ENCODE measurements around the gene AKR1E2. TPM values are rescaled to one million over a fixed set of nuclear protein-coding genes. Genes with fewer than 3 reads are reported as not detected.

The AKR1E2 gene
- total and polyA plus RNA-seq, 2 experiments from 2014 or later, result 5.2 to 16.0 TPM

DNA sequence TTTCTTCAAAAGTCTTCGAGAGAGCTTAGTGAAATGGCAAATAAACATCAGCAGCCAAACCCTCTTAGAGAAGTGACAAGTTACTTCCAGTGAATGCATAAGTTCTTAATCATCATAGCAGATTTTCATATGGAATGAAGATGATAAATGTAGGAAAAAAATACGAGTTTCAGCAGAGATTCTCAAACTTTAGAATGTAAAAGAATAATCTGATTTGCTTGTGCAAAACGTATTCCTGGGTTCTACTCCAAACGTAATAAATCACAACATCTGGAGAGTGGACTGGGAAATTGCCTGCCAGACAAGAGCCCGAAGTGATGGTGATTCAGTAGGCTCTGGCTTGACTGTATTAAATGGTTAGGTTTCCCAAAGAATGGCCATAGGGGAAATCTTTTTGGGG lies 62.2 kb downstream of the AKR1E2 start:
- Histone ChIP-seq H3K79me2 (ENCODE audit: insufficient read depth) (no peaks in the 10 kb centered on the region), H3K4me1 (ENCODE audit: insufficient read depth) (peaks cover under 1% of the 10 kb centered on the region; the same call in 1 of the 2 replicates), H3K27me3 (replicated peaks; ENCODE audit: insufficient read depth) (no peaks in the 10 kb centered on the region), H3K9ac (no peak overlapping the region), H3K36me3 (ENCODE audit: low read depth) (no peaks in the 10 kb centered on the region), H3F3A (ENCODE audit: insufficient read depth) (0 out of 2 replicates have a peak, but pooled peaks cover 4% of the 10 kb centered on the region), H3K9me3 (ENCODE audit: low read depth) (no peaks in the 10 kb centered on the region), H3K9me2 (ENCODE audit: insufficient read depth) (no peaks in the 10 kb centered on the region), H3K4me3 (no peak overlapping the region), H3K27ac (no peak overlapping the region), H4K20me1 (ENCODE audit: insufficient read depth) (no peaks in the 10 kb centered on the region), H3K4me2 (ENCODE audit: unreplicated experiment) (no peak overlapping the region), H2AFZ (no peak overlapping the region)
- DNase-seq, result peak; percentile 3
- in situ Hi-C loops (cut with MboI), result no loop called here
- TF ChIP-seq EZH2 (IDR thresholded peaks at IDR 0.05; ENCODE audit: insufficient read depth, poor library complexity, severe bottlenecking), result no peak
- no peak for TF ChIP-seq EZH2phosphoT487 (IDR thresholded peaks at IDR 0.05; ENCODE audit: insufficient read depth, low read depth)
- WGBS, 2 experiments (ENCODE audit: low coverage in 1 of 2, low lambda C conversion rate in 2 of 2, missing lambda C conversion rate in 2 of 2), result 12 to 13% methylated on average over 5 of the region's 5 CpGs

GRCh38 chr10:4889959-4890358 lies 64.0 kb downstream of the AKR1E2 start:
- TF ChIP-seq EZH2 (IDR thresholded peaks at IDR 0.05; ENCODE audit: insufficient read depth, poor library complexity, severe bottlenecking) (no peak), EZH2phosphoT487 (IDR thresholded peaks at IDR 0.05; ENCODE audit: insufficient read depth, low read depth) (no peak)
- DNase-seq, result no peak

GRCh38 chr10:4892681-4893080 lies 66.7 kb downstream of the AKR1E2 start:
- no peak for DNase-seq
- no peak overlapping the region for H2AFZ ChIP-seq
- WGBS, 2 experiments (ENCODE audit: low coverage in 1 of 2, low lambda C conversion rate in 2 of 2, missing lambda C conversion rate in 2 of 2), result 49 to 57% methylated on average over 2 of the region's 2 CpGs
- H3K9ac ChIP-seq, result no peak overlapping the region
- no peaks in the 10 kb centered on the region for H3K4me1 ChIP-seq (ENCODE audit: insufficient read depth)
- in situ Hi-C loops (cut with MboI), result no loop called here
- H3K4me2 ChIP-seq (ENCODE audit: unreplicated experiment), result no peak overlapping the region
- no peaks in the 10 kb centered on the region for H3K9me2 ChIP-seq (ENCODE audit: insufficient read depth)
- no peak overlapping the region for H3K4me3 ChIP-seq
- no peaks in the 10 kb centered on the region for H3K79me2 ChIP-seq (ENCODE audit: insufficient read depth)
- H3F3A ChIP-seq (ENCODE audit: insufficient read depth), result no peaks in the 10 kb centered on the region
- TF ChIP-seq EZH2 (IDR thresholded peaks at IDR 0.05; ENCODE audit: insufficient read depth, poor library complexity, severe bottlenecking) (no peak), EZH2phosphoT487 (IDR thresholded peaks at IDR 0.05; ENCODE audit: insufficient read depth, low read depth) (no peak)
- no peaks in the 10 kb centered on the region for H4K20me1 ChIP-seq (ENCODE audit: insufficient read depth)
- no peaks in the 10 kb centered on the region for H3K9me3 ChIP-seq (ENCODE audit: low read depth)
- H3K27ac ChIP-seq, result no peak overlapping the region
- H3K36me3 ChIP-seq (ENCODE audit: low read depth), result no peaks in the 10 kb centered on the region
- H3K27me3 ChIP-seq (replicated peaks; ENCODE audit: insufficient read depth), result no peaks in the 10 kb centered on the region

More at GRCh38 chr10:4889959-4890358, 64.0 kb downstream of the AKR1E2 start:
- H3K9ac ChIP-seq, result no peak overlapping the region
- H3K4me1 ChIP-seq (ENCODE audit: insufficient read depth), result no peaks in the 10 kb centered on the region
- no peak overlapping the region for H3K4me2 ChIP-seq (ENCODE audit: unreplicated experiment)
- H3F3A ChIP-seq (ENCODE audit: insufficient read depth), result no peaks in the 10 kb centered on the region
- no peaks in the 10 kb centered on the region for H3K27me3 ChIP-seq (replicated peaks; ENCODE audit: insufficient read depth)
- H3K9me3 ChIP-seq (ENCODE audit: low read depth), result no peaks in the 10 kb centered on the region
- H3K27ac ChIP-seq, result no peak overlapping the region
- no peaks in the 10 kb centered on the region for H4K20me1 ChIP-seq (ENCODE audit: insufficient read depth)
- H3K79me2 ChIP-seq (ENCODE audit: insufficient read depth), result no peaks in the 10 kb centered on the region
- H3K9me2 ChIP-seq (ENCODE audit: insufficient read depth), result no peaks in the 10 kb centered on the region
- no peak overlapping the region for H3K4me3 ChIP-seq
- WGBS, 2 experiments (ENCODE audit: low coverage in 1 of 2, low lambda C conversion rate in 2 of 2, missing lambda C conversion rate in 2 of 2), result 94 to 96% methylated on average over 2 of the region's 2 CpGs
- H3K36me3 ChIP-seq (ENCODE audit: low read depth), result no peaks in the 10 kb centered on the region
- in situ Hi-C loops (cut with MboI), result no loop called here
- no peak overlapping the region for H2AFZ ChIP-seq

DNA sequence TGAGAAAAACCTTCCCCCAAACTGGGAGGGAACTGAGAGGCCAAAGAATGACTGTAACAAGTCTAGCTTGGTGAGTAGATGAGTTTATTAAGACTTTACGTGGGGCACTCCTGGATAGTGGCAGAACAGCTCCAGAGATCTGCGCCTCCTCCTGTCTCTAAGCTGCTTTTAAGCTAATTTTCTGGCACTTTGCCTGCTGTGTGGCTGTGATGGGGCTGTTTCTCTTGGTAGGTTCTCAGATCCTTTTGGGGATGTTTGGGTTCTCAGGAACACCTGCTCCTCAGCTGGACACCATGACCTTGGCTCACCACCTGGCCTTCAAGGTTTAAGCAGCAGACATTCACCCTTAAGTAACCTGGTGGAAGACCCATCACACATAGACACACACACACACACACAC lies 68.3 kb downstream of the AKR1E2 start:
- 94 to 96% methylated on average over 2 of the region's 2 CpGs for WGBS, 2 experiments (ENCODE audit: low coverage in 1 of 2, low lambda C conversion rate in 2 of 2, missing lambda C conversion rate in 2 of 2)
- Histone ChIP-seq H2AFZ (no peak overlapping the region), H4K20me1 (ENCODE audit: insufficient read depth) (no peaks in the 10 kb centered on the region), H3K27me3 (replicated peaks; ENCODE audit: insufficient read depth) (no peaks in the 10 kb centered on the region), H3K36me3 (ENCODE audit: low read depth) (no peaks in the 10 kb centered on the region), H3K27ac (no peak overlapping the region), H3K9me3 (ENCODE audit: low read depth) (no peaks in the 10 kb centered on the region), H3K9ac (no peak overlapping the region), H3K4me1 (ENCODE audit: insufficient read depth) (no peaks in the 10 kb centered on the region), H3F3A (ENCODE audit: insufficient read depth) (no peaks in the 10 kb centered on the region), H3K9me2 (ENCODE audit: insufficient read depth) (no peaks in the 10 kb centered on the region), H3K4me3 (no peak overlapping the region), H3K4me2 (ENCODE audit: unreplicated experiment) (no peak overlapping the region), H3K79me2 (ENCODE audit: insufficient read depth) (no peaks in the 10 kb centered on the region)
- DNase-seq, result no peak
- TF ChIP-seq EZH2 (IDR thresholded peaks at IDR 0.05; ENCODE audit: insufficient read depth, poor library complexity, severe bottlenecking), result no peak
- no peak for TF ChIP-seq EZH2phosphoT487 (IDR thresholded peaks at IDR 0.05; ENCODE audit: insufficient read depth, low read depth)
- in situ Hi-C loops (cut with MboI), result no loop called here

Other genes with a start within 250 kb of the AKR1E2 start
- gene AKR1C1, start 137.2 kb downstream of the AKR1E2 start, total RNA-seq (2014; rRNA removed; shearing (Covaris generic)), result 23.8 and 39.4 TPM in 2 replicates
- 43.9 and 44.5 TPM in 2 replicates for gene AKR1C1, start 137.2 kb downstream of the AKR1E2 start, polyA plus RNA-seq (2016; fragmentation: Nextera tagmentation; extraction: Ambion mirVana)
- gene AKR1C2, start 177.7 kb downstream of the AKR1E2 start, total RNA-seq (2014; rRNA removed; shearing (Covaris generic)), result 9.6 and 13.7 TPM in 2 replicates
- gene AKR1C2, start 177.7 kb downstream of the AKR1E2 start, polyA plus RNA-seq (2016; fragmentation: Nextera tagmentation; extraction: Ambion mirVana), result 19.8 and 20.9 TPM in 2 replicates

Data from GM23248 (cell line).